Measurements from ENCODE around the gene HIRA.

DNA sequence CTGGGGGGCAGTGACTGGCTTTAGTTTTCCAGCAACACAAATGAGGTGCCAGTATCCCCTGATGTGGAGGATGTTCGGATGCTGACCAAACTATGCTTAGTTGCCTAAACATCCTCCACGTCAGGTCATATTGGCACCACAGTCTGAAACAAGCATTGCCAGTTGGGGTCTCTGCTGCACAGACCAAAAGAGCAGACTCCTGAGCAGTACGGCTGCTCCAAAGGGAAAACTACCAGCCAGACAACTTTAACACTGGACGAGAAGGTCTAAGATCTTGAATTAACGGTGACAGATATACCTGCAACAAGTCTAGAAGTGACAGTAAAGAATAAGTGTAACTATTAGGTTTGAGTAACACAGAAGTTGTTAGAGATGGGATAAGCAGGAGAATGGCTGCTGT, 99.6 kb downstream of the HIRA start:
- TF ChIP-seq YY1 (IDR thresholded peaks at IDR 0.05): no peak
- TF ChIP-seq, protein P1, sequence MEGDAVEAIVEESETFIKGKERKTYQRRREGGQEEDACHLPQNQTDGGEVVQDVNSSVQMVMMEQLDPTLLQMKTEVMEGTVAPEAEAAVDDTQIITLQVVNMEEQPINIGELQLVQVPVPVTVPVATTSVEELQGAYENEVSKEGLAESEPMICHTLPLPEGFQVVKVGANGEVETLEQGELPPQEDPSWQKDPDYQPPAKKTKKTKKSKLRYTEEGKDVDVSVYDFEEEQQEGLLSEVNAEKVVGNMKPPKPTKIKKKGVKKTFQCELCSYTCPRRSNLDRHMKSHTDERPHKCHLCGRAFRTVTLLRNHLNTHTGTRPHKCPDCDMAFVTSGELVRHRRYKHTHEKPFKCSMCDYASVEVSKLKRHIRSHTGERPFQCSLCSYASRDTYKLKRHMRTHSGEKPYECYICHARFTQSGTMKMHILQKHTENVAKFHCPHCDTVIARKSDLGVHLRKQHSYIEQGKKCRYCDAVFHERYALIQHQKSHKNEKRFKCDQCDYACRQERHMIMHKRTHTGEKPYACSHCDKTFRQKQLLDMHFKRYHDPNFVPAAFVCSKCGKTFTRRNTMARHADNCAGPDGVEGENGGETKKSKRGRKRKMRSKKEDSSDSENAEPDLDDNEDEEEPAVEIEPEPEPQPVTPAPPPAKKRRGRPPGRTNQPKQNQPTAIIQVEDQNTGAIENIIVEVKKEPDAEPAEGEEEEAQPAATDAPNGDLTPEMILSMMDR (IDR thresholded peaks at IDR 0.05; ENCODE audit: low read depth, low read length, missing input control): no peak
- no peak for TF ChIP-seq GABPA (IDR thresholded peaks at IDR 0.05 in 1 of 2, conservative IDR thresholded peaks at IDR 0.05 in 1 of 2)
- TF ChIP-seq, protein P2, sequence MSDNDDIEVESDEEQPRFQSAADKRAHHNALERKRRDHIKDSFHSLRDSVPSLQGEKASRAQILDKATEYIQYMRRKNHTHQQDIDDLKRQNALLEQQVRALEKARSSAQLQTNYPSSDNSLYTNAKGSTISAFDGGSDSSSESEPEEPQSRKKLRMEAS (IDR thresholded peaks at IDR 0.05): no peak
- TF ChIP-seq SP1 (IDR thresholded peaks at IDR 0.05): no peak
- no peak for TF ChIP-seq JUND (IDR thresholded peaks at IDR 0.05)
- no peak for TF ChIP-seq RAD21 (IDR thresholded peaks at IDR 0.05)
- TF ChIP-seq FOXA1 (IDR thresholded peaks at IDR 0.05): no peak
